Hepatocyte (in vitro differentiated cells): ENCODE data around the gene CCDC40.

Source experiments
- EZH2 ChIP-seq: fragments of 200-600 bp; sonication (generic); IDR thresholded peaks from 2 replicates; pipeline ENCODE4 v1.6.1; 2016; ENCODE audit warnings: antibody characterized with exemption, mild to moderate bottlenecking, borderline replicate concordance
- TF ChIP-seq, protein P1 (sequence below): fragments of 200-600 bp; sonication (generic); IDR thresholded peaks from 2 replicates; pipeline ENCODE4 v1.5.1; 2016; ENCODE audit warnings: antibody characterized with exemption, mild to moderate bottlenecking; ENCODE audit not compliant: poor library complexity

DNA sequence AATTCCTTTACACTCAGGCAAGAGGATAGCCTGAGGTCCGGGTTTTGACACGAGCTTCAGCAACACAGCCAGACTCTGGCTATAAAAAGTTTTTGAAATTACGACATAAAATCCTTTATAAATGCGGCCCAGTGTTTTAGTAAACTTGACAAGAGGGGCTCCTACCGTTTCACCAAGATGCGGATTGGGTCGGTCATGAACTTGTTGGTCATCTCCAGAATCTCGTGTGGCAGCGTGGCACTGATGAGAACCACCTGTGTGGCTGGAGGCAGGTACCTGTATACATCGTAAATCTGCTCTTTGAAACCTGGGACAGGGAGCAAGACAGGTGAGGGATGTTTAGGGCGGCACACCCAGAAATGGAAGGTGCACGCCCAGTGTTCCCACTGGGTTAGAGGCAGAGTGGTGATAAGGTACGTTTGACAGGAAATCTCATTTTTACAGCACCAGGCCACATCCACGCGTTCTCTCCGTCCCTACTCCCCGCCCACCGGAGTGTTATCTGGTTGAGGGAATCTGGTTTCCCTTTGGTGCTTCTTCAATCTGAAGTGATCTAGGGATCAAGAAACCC is 102.5 kb downstream of the CCDC40 start:
- TF ChIP-seq, protein P1, sequence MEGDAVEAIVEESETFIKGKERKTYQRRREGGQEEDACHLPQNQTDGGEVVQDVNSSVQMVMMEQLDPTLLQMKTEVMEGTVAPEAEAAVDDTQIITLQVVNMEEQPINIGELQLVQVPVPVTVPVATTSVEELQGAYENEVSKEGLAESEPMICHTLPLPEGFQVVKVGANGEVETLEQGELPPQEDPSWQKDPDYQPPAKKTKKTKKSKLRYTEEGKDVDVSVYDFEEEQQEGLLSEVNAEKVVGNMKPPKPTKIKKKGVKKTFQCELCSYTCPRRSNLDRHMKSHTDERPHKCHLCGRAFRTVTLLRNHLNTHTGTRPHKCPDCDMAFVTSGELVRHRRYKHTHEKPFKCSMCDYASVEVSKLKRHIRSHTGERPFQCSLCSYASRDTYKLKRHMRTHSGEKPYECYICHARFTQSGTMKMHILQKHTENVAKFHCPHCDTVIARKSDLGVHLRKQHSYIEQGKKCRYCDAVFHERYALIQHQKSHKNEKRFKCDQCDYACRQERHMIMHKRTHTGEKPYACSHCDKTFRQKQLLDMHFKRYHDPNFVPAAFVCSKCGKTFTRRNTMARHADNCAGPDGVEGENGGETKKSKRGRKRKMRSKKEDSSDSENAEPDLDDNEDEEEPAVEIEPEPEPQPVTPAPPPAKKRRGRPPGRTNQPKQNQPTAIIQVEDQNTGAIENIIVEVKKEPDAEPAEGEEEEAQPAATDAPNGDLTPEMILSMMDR: no peak
- TF ChIP-seq EZH2: no peak
